GM12878 (cell line): ENCODE measurements around the gene MAGI1. TPM values are rescaled to one million over a fixed set of nuclear protein-coding genes. Genes with fewer than 3 reads are reported as not detected.

Experiments
- ATAC-seq: fragments of 200-7000 bp; cut with Tn5 transposase; 3 replicates; pipeline ENCODE4 v1.9.1; 2020; ENCODE audit warnings: mild to moderate bottlenecking, moderate library complexity
- BruUV-seq: library from RNA; stranded (reverse); fragments of 400-500 nt; replicated peaks from 2 replicates; lab custom pipeline; 2021; lab: Mats Ljungman, UMichigan
- CTCF ChIA-PET: fragments of 300-600 bp; sonication (Branson Sonifier 250); formaldehyde crosslinking; extraction: SDS; loops from one replicate; lab custom pipeline; 2021; ENCODE audit warnings: inconsistent platforms; lab: Yijun Ruan, JAX
- POLR2A ChIA-PET: fragments of 350-600 bp; formaldehyde crosslinking; extraction: SDS; loops from one replicate; lab custom pipeline; 2021; ENCODE audit warnings: inconsistent platforms; lab: Charles Lee
- RAD21 ChIA-PET: fragments of 300-600 bp; sonication (Branson Sonifier 250); formaldehyde crosslinking; loops from one replicate; lab custom pipeline; 2023; ENCODE audit warnings: antibody characterized with exemption; ENCODE audit not compliant: unreplicated experiment; lab: Charles Lee
- SMC1A ChIA-PET: fragments of 300-600 bp; sonication (Branson Sonifier 250); formaldehyde crosslinking; loops from one replicate; lab custom pipeline; 2023; ENCODE audit not compliant: unreplicated experiment, uncharacterized antibody; lab: Charles Lee
- DNase-seq: peaks from one replicate; pipeline ENCODE4 v3.0.0-alpha.2; 2011; ENCODE audit warnings: low read depth, low spot score
- FAIRE-seq: peaks from 3 replicates; lab custom pipeline; 2011; peaks lifted over from hg19 to GRCh38; lab: Jason Lieb, UNC
- H2AFZ ChIP-seq: 2 replicates; pipeline ENCODE4 v1.6.0; 2011; ENCODE audit warnings: low read depth, low read length, control low read depth; ENCODE audit not compliant: control insufficient read depth
- H3K27ac ChIP-seq: 2 replicates; pipeline ENCODE4 v1.5.1; 2011; ENCODE audit warnings: control low read depth; ENCODE audit not compliant: control insufficient read depth, insufficient read depth
- H3K27me3 ChIP-seq, 2 experiments: replicated peaks in 1 of 2; 2 replicates each; pipeline versions ENCODE4 v1.6.0 to v1.6.1; 2011; ENCODE audit warnings: low read length in 1 of 2; ENCODE audit not compliant: control insufficient read depth in 2 of 2, insufficient read depth in 2 of 2
- H3K36me3 ChIP-seq, 2 experiments: 2 replicates each; pipeline ENCODE4 v1.5.1; 2011; ENCODE audit warnings: low read length in 1 of 2; ENCODE audit not compliant: control insufficient read depth in 2 of 2, insufficient read depth in 2 of 2
- H3K4me1 ChIP-seq: 2 replicates; pipeline ENCODE4 v1.6.1; 2011; ENCODE audit warnings: mild to moderate bottlenecking, low read length, moderate library complexity, mixed read lengths; ENCODE audit not compliant: control insufficient read depth, insufficient read depth
- H3K4me2 ChIP-seq: 2 replicates; pipeline ENCODE4 v1.6.0; 2011; ENCODE audit warnings: control low read depth; ENCODE audit not compliant: control insufficient read depth, insufficient read depth
- H3K4me3 ChIP-seq: fragments of 200-600 bp; sonication (generic); 2 replicates; pipeline ENCODE4 v1.5.1; 2016
- H3K79me2 ChIP-seq: 2 replicates; pipeline ENCODE4 v1.6.0; 2011; ENCODE audit warnings: low read length; ENCODE audit not compliant: control insufficient read depth, insufficient read depth
- H3K9ac ChIP-seq: 2 replicates; pipeline ENCODE4 v1.8.0; 2011; ENCODE audit warnings: low read length, control low read depth, mixed read lengths; ENCODE audit not compliant: control insufficient read depth, insufficient read depth
- H3K9me3 ChIP-seq: replicated peaks from 3 replicates; pipeline ENCODE4 v1.5.1; 2011; ENCODE audit warnings: mild to moderate bottlenecking, low read length; ENCODE audit not compliant: control insufficient read depth, insufficient read depth
- H4K20me1 ChIP-seq: 2 replicates; pipeline ENCODE4 v1.6.0; 2011; ENCODE audit not compliant: control insufficient read depth, insufficient read depth
- ATF7 ChIP-seq: fragments of 450-650 bp; IDR thresholded peaks from 2 replicates; pipeline ENCODE4 v1.6.1; 2016; ENCODE audit warnings: low read depth, mild to moderate bottlenecking
- ETV6 ChIP-seq, 2 experiments: fragments of 450-650 bp in 1 of 2; IDR thresholded peaks in 1 of 2; conservative IDR thresholded peaks in 1 of 2; 2 replicates each; pipeline ENCODE4 v1.6.1; 2014; ENCODE audit warnings: antibody characterized with exemption in 1 of 2, borderline replicate concordance in 1 of 2, low read depth in 1 of 2, mild to moderate bottlenecking in 1 of 2, moderate library complexity in 1 of 2
- FOS ChIP-seq: IDR thresholded peaks from 3 replicates; pipeline ENCODE4 v1.6.1; 2011; ENCODE audit warnings: borderline replicate concordance; ENCODE audit not compliant: insufficient read length; ENCODE audit errors: extremely low read depth
- IRF3 ChIP-seq: fragments of 450-650 bp; IDR thresholded peaks from 2 replicates; pipeline ENCODE4 v1.6.1; 2014; ENCODE audit warnings: mild to moderate bottlenecking
- MLLT1 ChIP-seq: fragments of 450-650 bp; IDR thresholded peaks from 2 replicates; pipeline ENCODE4 v1.6.1; 2016; ENCODE audit warnings: mild to moderate bottlenecking
- STAT1 ChIP-seq: fragments of 450-650 bp; conservative IDR thresholded peaks from 2 replicates; pipeline ENCODE4 v1.6.1; 2014; ENCODE audit warnings: antibody characterized with exemption, mild to moderate bottlenecking
- ZBTB33 ChIP-seq: fragments of 450-650 bp; IDR thresholded peaks from 2 replicates; pipeline ENCODE4 v1.6.1; 2017; ENCODE audit warnings: mild to moderate bottlenecking
- ZBTB4 ChIP-seq: fragments of 450-650 bp; formaldehyde crosslinking; IDR thresholded peaks from 2 replicates; pipeline ENCODE4 v1.4.0; 2022; ENCODE audit warnings: mild to moderate bottlenecking, moderate library complexity
- WGBS: methylation state at CpG from one replicate; pipeline ENCODE4 v1.1.6; 2016; ENCODE audit warnings: low lambda C conversion rate; ENCODE audit not compliant: insufficient replicate concordance, insufficient coverage; ENCODE audit errors: missing lambda C conversion rate; 5-methylcytosine and 5-hydroxymethylcytosine counted together
- in situ Hi-C: fragments of 300-500 bp; cut with MboI; formaldehyde crosslinking; loops from 9 replicates; pipeline ENCODE4 v1.14.3; 2018; ENCODE audit warnings: mixed read lengths
- intact Hi-C: fragments of 100-400 bp; cut with micrococcal nuclease; formaldehyde crosslinking; loops from one replicate; pipeline ENCODE4 v1.14.2; 2022; ENCODE audit not compliant: unreplicated experiment
- polyA plus RNA-seq, 11 experiments: library from polyadenylated mRNA; depleted of rRNA in 4 of 11; unstranded in 6 of 11; stranded (reverse) in 5 of 11; fragments of >200 nt; fragmentation: Nextera tagmentation in 4 of 11; fragmentation: Illumina TruSeq in 1 of 11; extraction: Ambion mirVana in 4 of 11; extraction: Trizol in 1 of 11; gene quantifications; 1 replicate in 1 of 11; 2 replicates in 10 of 11; pipeline versions ENCODE4 v1.2.1 to v1.2.3, GENCODE V29; 2011 to 2016; ENCODE audit warnings: inconsistent platforms in 2 of 11, missing spikeins in 2 of 11, low read depth in 1 of 11
- total RNA-seq, 4 experiments: library from RNA; depleted of rRNA in 3 of 4; stranded (reverse); fragments of >200 nt in 3 of 4; fragmentation: Illumina TruSeq in 1 of 4; extraction: Trizol in 1 of 4; gene quantifications; 2 replicates each; pipeline versions ENCODE4 v1.2.1 to v1.2.3, GENCODE V29; 2013 to 2021
- TF ChIP-seq, protein P1 (sequence below): fragments of 450-650 bp; IDR thresholded peaks from 2 replicates; pipeline ENCODE4 v1.6.1; 2017; ENCODE audit warnings: antibody characterized with exemption, mild to moderate bottlenecking, moderate library complexity

Gene MAGI1
- total and polyA plus RNA-seq, 10 of the 15 experiments (the other 5 are each of a cell fraction or from before 2014, with no cell fraction given): 0.02 to 3.3 (median 0.29) TPM; not detected in 1

GRCh38 chr3:65350801-65351476 lies 687.8 kb downstream of the MAGI1 start (continued):
- TF ChIP-seq FOS (no peak), ZBTB33 (no peak)

DNA sequence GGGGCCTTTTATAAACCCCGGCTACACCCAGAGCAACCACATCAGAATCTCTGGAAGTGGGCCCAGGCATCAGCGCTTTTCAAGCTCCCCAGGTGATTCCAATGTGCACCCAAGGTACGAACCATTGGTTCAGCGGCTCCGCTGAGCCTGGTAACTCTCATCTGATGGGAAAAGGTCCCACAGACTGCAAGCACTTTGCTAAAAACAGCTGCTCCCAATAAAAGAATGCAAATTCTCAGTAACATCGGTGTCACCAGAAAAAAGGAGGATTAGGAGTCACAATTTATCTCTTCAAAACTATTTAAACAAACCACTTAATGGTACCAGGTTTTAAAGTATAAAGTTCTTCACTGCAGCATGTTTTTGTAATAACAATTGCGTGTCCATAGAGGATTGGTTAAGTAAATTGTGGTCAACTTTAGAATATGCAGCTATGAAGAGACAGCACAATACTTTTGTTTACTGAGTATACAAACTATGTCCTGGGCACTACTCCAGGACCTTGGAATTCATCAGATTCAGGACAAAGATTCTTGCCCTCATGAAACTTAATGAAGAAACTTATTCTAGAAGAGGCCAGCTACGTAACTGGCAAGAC lies 690.2 kb downstream of the MAGI1 start:
- no TSS peak for BruUV-seq
- in situ Hi-C loops: no loop called here
- H4K20me1 ChIP-seq: no peaks in the 10 kb centered on the region
- no peaks in the 10 kb centered on the region for H3K4me1 ChIP-seq
- DNase-seq (no peak), ATAC-seq (no peak), FAIRE-seq (no peak)
- no peaks in the 10 kb centered on the region; a peak in 1 of 4 replicates for H3K27me3 ChIP-seq
- ChIA-PET CTCF (interaction anchor here (0.9 to 1.2 kb wide), 3 partner anchors 9 to 57 kb away, joined by 3 read pairs; no protein-coding TSS in a partner anchor), SMC1A (no interaction called here), RAD21 (no interaction called here), POLR2A (no interaction called here)
- no peak overlapping the region for H3K9ac ChIP-seq
- 23% methylated on average over 8 of the region's 8 CpGs for WGBS
- intact Hi-C loops: no loop called here
- no peak overlapping the region for H3K4me3 ChIP-seq
- no peaks in the 10 kb centered on the region; the same call in 2 of the 3 replicates for H3K9me3 ChIP-seq
- H3K79me2 ChIP-seq: no peaks in the 10 kb centered on the region
- H3K4me2 ChIP-seq: no peak overlapping the region
- H3K36me3 ChIP-seq: no peaks in the 10 kb centered on the region
- H3K27ac ChIP-seq: no peak overlapping the region
- no peak overlapping the region for H2AFZ ChIP-seq
- no peak for TF ChIP-seq IRF3
- TF ChIP-seq, protein P1, sequence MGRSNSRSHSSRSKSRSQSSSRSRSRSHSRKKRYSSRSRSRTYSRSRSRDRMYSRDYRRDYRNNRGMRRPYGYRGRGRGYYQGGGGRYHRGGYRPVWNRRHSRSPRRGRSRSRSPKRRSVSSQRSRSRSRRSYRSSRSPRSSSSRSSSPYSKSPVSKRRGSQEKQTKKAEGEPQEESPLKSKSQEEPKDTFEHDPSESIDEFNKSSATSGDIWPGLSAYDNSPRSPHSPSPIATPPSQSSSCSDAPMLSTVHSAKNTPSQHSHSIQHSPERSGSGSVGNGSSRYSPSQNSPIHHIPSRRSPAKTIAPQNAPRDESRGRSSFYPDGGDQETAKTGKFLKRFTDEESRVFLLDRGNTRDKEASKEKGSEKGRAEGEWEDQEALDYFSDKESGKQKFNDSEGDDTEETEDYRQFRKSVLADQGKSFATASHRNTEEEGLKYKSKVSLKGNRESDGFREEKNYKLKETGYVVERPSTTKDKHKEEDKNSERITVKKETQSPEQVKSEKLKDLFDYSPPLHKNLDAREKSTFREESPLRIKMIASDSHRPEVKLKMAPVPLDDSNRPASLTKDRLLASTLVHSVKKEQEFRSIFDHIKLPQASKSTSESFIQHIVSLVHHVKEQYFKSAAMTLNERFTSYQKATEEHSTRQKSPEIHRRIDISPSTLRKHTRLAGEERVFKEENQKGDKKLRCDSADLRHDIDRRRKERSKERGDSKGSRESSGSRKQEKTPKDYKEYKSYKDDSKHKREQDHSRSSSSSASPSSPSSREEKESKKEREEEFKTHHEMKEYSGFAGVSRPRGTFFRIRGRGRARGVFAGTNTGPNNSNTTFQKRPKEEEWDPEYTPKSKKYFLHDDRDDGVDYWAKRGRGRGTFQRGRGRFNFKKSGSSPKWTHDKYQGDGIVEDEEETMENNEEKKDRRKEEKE: no peak
- TF ChIP-seq STAT1: no peak
- TF ChIP-seq ATF7: no peak
- no peak for TF ChIP-seq ETV6 (conservative IDR thresholded peaks at IDR 0.05 in 1 of 2, IDR thresholded peaks at IDR 0.05 in 1 of 2; ENCODE audit: borderline replicate concordance in 1 of 2, low read depth in 1 of 2)
- TF ChIP-seq ZBTB4 (CRISPR knock-in tag): no peak
- TF ChIP-seq MLLT1: no peak
